ENCODE data around the gene SPECC1L.
A peak's percentile ranks its signal among the peaks of the same experiment; 100 is the strongest.

Gene SPECC1L

GRCh38 chr22:24403346-24403745 lies 132.7 kb downstream of the SPECC1L start:
- DNase-seq (ENCODE audit: low read depth): no peak
- TF ChIP-seq CTCF (IDR thresholded peaks at IDR 0.05; ENCODE audit: insufficient read depth, low read depth, low read length, missing control alignments): no peak
- H3K4me3 ChIP-seq (ENCODE audit: low read length): no peak overlapping the region

- H3K4me3 ChIP-seq (ENCODE audit: low read length): no peak overlapping the region
- no peak for DNase-seq (ENCODE audit: low read depth)
- no peak for TF ChIP-seq CTCF (IDR thresholded peaks at IDR 0.05; ENCODE audit: insufficient read depth, low read depth, low read length, missing control alignments)
These were observed 134.1 kb downstream of the SPECC1L start for GRCh38 chr22:24404561-24405275.

DNA sequence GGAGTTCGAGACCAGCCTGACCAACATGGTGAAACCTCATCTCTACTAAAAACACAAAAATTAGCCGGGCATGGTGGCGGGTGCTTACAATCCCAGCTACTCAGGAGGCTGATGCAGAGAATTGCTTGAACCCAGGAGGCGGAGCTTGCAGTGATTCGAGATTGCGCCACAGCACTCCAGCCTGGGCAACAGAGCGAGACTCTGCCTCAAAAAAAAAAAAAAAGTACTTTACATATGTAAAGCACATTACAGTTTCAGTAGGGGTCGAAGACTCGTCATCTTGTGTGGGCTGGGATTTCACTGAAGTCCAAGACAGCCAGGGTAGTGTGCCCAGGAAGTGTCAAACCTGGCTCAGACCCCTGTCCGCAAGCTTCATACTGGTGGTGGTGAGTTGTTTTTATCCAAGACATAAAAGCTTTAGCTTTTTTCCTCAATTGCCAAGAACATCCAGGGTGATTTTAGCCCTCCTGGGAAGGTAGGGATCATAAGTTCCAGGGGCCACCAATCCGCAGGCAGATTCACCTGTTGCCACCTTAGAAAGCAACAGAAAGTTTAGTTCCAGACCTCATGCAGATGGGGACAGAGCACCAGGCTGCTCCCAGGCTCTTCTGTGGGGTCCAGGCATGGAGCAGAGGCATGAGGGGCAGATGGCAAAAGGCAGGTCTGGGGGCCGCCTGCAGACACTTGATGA lies 135.1 kb downstream of the SPECC1L start:
- no peak for DNase-seq (ENCODE audit: low read depth)
- no peak for TF ChIP-seq CTCF (IDR thresholded peaks at IDR 0.05; ENCODE audit: insufficient read depth, low read depth, low read length, missing control alignments)
- H3K4me3 ChIP-seq (ENCODE audit: low read length): no peak overlapping the region

DNA sequence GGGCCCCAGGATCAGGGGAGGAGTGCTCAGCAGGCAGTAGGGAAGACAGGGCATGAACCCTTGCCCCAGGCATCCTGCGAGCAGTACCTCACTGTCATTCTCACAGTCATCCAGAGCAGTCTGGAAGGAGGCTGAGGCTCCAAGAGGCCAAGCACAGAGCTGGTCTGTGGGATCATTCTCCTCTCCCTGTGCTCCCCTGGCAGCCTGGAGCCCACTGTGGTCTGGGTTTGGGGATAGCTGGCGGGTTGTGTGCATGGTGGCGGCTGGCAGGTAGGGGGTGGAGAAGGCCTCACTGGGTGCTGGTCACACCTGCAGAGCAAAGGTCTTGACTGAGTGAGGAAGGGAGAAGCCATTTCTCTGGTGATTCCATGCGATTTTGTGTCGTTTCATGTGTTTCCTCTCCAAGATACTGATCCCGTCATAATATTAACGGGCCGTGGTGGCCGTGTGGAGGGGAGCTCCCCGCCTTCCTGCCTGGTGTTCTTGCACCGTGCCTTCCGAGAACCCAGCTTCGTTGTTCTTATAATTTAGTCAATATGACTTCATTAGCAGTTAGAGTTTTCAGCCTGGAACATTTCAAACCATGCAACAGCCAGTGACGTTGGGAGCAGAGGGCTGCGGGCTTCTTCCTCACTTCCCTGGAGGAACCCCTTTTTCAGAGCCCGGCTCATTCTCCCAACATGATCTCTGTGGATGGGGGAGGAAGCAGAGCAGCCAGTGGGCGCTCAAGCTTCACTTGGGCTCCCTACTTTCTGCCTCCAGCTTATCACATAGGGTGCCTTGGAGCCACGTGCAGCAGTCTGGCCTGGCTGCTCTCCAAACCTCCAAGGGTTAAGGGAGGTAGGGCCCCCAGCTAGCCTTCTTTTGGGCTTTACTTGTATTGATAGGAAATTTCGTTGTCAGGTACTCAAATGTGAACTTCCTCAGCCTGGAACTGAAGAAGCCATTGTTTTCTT lies 136.0 kb downstream of the SPECC1L start:
- no peak for TF ChIP-seq CTCF (IDR thresholded peaks at IDR 0.05; ENCODE audit: insufficient read depth, low read depth, low read length, missing control alignments)
- H3K4me3 ChIP-seq (ENCODE audit: low read length): no peak overlapping the region
- no peak for DNase-seq (ENCODE audit: low read depth)

- no peak for DNase-seq (ENCODE audit: low read depth)
- no peak for TF ChIP-seq CTCF (IDR thresholded peaks at IDR 0.05; ENCODE audit: insufficient read depth, low read depth, low read length, missing control alignments)
- no peak overlapping the region for H3K4me3 ChIP-seq (ENCODE audit: low read length)
These were observed 136.6 kb downstream of the SPECC1L start for GRCh38 chr22:24407278-24407665.

DNA sequence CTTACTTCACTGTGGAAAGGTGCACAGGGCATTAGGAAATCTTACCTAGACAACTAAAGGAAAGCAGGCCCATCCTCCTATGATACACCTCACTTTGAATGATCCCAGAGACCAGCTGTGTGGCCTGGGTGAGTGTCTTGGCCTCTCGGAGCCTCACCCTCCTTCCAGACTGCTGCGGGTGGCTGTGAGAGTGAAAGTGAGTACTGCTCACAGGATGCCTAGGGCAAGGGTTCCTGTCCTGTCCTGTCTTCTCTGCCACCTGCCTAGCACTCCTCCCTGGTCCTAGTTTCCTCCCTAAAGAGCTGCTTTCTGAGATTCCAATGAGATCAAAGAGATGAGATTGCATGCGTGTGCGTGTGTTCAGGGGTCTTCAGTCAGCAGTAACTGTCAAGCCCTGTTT lies 137.3 kb downstream of the SPECC1L start:
- no peak overlapping the region for H3K4me3 ChIP-seq (ENCODE audit: low read length)
- TF ChIP-seq CTCF (IDR thresholded peaks at IDR 0.05; ENCODE audit: insufficient read depth, low read depth, low read length, missing control alignments): no peak
- peak; percentile 36 for DNase-seq (ENCODE audit: low read depth)
